GM18507 (cell line): ENCODE measurements around the gene FCAMR.

Experiments used
- DNase-seq: peaks from one replicate; pipeline ENCODE4 v3.0.0; 2011; ENCODE audit warnings: low read depth; ENCODE audit not compliant: insufficient read length; ENCODE audit errors: extremely low spot score
- FAIRE-seq: peaks from 2 replicates; lab custom pipeline; 2011; peaks lifted over from hg19 to GRCh38; lab: Jason Lieb, UNC

FCAMR gene

DNA sequence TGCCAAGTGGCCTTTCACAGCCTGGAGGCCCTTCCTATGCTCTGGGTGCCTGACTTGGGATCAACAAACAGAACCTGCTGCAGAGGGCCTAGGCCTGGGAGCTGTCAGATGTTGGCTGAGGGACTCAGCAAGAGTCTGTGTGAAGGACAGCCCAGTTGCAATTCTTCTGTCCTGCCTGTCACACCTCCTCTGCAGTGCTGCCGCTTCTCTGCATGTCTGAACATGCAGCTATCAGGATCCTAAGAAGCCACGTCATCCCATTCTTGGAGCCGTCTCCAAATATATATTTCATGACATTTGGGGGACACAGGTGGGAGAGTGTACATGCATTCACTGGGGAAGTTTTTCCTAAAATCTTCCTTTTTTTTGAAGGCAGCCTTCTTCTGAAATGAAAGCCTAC, 8.6 kb downstream of the FCAMR start:
- no peak for FAIRE-seq
- DNase-seq = no peak

DNA sequence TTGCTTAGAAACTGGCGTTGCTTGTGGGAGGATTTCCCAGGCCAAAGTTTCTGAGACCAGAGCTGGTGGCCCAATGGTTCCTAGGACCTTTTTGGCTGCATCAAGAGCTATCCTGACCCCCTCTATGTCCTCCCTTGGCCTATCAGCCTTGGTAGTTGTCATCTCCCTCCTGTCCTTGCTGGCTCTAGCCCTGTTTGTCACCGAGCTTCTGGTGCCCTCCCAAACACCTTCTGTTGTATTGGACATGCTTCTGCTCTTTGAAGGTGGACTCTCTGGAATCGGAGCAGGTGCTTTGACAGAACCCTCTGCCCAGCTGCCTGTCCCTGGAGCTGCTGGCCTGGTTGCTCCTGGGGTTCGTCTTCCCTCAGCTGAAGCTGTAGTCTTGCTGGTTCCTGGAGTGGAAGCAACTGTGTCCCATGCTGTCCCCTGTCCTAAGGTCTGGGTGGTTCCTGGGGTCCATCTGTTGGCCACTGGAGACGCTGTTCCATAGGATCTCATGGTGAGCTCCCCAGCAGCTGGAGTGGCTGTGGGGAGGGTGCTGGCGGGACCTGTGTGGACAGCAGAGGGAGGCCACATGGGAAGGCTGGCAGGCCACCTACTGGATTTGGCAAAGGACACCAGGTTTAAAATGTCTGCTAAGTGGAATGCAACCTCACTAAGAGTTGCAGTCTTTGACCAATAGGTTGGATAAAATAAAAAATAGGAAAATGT, 9.4 kb downstream of the FCAMR start:
- DNase-seq (no peak), FAIRE-seq (no peak)

DNA sequence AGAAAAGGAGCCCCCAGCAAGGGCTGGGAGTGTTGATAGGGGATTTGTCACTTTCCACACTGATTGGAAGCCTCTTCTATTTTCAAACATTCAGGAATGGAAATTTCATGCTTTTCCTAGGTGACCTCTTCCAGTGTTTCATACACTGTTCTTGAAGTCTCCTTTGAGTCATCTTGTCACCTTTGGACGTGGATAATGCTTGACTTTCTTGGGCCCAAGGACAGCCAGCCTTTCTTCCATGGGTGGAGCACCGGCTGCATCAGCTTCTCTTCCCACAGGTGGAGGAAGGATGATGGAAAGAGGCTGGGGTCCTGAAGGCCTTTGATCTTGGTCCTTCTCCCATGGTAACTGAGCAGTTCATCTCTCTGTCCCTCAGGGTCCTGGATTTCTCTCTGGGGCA, 12.1 kb downstream of the FCAMR start:
- DNase-seq (no peak), FAIRE-seq (no peak)

DNA sequence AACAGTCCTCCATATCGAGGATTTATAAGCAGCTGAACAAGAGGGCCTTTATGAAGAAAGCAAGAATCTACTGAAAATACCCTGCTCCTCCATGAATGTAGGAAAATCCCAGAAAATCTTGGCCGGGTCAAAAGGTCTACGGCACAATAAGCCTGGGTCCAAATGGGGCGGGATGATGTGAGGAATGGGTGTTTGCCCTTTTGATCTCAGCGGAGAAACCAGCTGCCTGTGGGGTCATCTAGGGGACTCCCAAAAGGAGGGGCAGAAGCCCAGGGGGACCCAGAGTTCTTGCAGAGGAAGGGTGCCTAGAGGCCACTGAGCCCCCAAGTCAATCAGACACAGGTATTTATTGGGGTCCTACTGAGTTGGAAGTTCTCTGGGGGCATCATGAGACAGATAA, 12.6 kb downstream of the FCAMR start:
- DNase-seq = no peak
- FAIRE-seq = no peak

DNA sequence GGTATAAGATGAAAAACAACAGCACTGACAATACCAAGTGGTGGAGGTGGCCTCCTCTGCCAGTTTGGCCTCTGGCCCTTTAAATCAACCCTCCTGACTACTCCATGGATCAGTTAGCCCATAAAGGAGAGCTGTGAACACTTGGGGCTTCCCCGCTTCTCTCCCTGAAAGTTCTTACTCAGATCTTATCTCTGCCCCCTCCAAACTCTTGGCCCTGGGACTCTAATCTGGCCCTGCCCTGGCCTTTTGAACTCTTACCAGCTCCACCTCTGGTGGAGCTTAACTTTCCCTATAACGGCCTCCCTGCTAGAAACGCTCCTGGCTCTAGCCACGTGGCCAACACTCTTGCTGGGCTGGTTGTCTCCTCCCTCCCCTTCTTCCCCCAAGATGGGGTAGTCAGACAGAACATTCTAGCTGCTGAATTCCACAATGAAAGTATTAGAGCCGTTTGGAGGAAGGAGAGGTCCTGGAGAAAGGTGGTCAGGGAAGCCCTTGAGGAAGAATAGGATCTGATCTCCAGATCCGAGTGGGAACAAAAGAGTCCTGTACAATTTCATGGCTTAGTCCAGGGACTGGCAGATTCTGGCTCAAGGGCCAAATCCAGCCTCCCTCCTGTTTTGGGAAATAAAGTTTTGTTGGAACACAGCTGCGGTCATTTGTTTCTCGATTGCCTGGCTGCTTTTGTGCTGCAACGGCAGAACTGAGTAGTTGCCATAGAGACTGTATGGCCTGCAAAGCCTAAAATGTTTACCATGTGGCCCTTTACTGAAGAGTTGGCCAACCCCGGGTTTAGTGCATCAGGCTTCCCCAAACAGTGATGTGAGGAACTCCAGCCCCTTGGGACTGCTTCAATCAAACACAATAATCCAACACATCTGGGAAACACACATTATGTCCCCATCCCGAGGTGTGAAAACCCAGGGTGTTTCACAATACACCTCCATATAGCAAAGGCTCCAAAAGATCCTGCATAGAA, 14.5 kb downstream of the FCAMR start:
- no peak for DNase-seq
- peak; percentile 87 for FAIRE-seq

DNA sequence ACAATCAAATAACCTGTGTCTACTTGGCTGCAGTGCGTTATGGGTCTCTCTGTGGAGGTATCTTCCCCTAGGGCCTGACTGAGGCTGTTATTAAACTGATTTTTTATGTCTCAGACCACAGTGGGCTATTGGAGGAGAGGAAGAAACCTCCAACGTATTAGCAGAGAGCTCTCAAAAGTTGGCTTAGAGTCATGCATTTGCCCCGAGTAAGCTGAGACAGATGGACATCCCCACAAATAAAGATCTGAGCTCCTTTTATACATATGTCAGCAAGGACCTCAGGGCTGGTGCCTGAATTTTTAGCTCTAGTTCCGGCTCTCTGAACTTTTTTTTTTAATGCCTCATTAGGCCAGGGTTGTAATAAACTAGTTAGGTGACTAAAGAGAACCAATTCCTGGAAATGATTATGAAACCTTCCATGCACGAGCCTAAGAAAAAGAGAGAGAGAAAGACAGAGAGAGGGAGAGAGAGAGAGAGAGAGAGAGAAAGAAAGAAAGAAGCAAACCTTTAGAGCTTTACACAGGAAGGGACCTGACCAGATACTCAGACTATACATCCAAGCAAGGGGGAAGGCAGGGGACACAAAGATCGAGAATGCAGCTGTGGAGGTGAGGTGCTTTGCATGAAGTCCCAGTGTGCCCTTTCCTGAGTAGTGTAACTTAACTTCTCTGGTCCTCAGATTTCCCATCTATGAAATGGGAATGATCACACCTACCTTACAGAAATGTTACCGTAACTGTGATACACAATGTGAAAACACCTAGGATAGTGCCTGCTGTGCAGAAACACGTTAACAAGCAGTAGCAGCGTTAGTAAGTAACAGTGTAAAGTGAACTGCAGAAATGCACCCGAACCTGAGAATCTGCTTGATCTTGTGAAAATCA, 15.6 kb downstream of the FCAMR start:
- FAIRE-seq (peak; percentile 78), DNase-seq (no peak)

DNA sequence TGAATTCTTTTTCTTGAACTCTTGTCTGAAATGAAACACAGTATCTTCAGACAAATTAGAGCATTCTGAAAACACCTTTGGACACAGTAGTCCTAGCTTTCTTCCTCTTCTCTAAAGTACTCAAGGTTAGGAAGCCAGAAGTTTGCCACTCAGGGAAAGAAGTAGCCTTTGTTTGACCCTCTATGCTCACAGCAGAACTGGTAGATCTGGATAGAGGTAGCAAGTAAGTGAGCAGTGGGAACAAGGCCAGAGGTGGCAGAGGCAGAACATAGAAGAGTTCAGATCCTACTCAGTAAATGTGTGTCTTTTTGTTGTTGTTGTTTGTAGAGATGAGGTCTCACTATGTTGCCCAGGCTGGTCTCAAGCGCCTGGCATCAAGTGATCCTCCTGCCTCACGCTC, 16.6 kb downstream of the FCAMR start:
- FAIRE-seq (no peak), DNase-seq (no peak)

DNA sequence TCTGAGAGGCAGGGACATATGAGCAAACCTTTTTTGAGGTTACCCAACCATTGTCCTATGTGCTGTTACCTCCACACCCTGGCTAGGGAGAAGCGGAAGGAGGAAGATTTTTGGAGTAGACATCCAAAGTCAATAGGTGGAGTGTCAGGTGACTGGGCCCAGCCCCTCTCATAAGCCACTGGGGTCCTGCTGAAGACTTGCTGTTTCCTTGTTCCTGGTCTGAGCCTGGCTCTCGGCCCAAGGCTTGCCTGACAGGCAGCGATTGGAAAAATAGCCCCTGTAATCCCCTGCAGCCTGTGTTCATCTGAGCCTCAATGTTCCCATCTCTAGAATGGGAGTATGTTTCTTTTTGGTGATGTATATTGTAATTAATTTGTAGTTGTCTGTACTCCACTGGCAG, 17.1 kb downstream of the FCAMR start:
- no peak for DNase-seq
- FAIRE-seq = no peak

DNA sequence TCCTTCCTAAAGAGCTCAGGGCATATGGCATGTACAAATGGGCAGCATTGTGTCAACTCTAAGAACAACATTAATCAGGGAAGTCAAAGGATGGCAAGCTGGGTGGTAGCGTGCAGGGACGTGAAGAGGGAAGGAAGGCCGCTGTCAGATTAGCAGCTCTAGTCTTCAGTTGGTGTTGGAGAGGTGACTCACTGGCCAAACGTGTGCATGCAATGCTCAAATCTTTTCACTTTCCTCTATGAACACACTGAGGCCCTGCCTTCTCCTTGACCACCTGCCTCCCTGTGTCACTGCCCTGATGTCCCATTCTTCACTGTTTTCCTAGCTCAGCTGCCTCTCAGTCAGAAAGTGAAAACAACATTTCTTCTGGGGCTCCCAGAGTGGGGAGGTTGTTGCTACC, 18.1 kb downstream of the FCAMR start:
- FAIRE-seq (peak; percentile 49), DNase-seq (no peak)

DNA sequence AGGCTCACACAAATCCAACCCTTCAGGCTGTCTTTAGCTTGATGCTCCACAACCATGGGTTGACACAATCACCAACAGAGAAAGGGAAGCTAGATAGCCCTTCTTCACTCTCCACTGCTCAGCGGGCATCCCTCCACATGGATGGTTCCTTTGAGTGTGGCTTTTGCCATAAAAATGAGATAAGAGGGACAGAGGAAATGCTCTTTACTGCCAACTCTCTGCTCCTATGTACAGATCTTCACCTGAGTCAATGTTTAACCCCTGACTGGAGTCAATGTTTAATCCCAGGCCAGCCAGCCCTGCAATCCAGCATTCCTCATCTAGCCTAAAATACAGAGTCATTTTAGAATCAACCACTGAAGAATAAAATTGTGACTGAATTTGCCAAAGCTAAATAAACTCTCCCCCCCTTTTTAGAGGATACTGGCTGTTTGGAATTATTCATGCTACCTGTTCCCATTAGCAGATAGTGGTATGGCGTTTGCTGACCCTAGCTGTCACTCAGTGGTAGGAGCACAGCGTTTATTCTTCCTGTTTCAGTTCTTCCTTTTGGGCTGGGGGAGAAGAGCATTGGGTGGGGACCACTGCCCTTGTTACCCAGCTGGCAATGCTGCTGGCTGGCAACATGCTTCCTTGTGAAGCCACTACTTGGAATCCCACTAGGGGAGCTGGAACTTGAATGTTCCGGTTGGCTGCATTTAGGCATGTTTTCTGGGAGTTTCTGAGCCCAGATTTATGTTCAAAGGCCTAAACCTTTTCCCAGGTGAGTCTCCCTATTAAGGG, 18.8 kb downstream of the FCAMR start:
- DNase-seq (no peak), FAIRE-seq (peak; percentile 87)

DNA sequence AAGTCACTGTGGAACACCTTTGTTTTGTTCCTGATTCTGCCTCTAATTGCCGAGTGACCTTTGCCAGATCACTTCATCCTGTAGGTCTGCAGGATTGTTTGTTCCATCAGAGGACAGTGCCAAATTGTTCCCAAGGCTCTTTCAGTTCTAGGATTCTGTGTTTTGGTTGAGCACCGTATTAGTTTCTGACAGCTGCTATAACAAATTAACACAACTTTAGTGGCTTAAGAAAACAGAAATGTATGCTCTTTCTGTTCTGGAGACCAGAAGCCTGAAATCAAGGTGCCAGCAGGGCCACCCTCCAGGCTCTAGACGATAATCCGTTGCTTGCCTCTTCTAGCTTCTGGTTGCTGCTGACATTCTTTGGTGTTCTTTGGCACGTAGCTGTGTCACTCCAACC, 20.6 kb downstream of the FCAMR start:
- DNase-seq = no peak
- no peak for FAIRE-seq

DNA sequence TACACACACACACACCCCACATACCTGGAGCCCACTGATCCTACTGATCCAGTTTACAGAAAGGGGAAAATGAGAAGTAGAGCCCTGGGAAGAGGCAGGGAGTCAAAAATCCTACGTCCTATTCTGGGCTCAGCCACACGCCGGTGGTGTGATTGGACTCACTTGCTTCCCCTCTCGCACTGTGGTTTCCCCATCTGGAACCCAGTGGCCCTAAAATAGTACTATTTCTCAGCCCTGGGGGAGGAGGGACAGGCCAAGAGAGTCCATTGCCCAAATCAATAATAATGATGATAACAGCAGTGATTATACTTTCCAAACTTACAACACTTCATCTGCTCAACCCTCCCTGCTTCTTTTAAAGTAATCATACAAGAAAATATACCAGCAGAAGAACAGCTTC, 21.1 kb downstream of the FCAMR start:
- DNase-seq = no peak

DNA sequence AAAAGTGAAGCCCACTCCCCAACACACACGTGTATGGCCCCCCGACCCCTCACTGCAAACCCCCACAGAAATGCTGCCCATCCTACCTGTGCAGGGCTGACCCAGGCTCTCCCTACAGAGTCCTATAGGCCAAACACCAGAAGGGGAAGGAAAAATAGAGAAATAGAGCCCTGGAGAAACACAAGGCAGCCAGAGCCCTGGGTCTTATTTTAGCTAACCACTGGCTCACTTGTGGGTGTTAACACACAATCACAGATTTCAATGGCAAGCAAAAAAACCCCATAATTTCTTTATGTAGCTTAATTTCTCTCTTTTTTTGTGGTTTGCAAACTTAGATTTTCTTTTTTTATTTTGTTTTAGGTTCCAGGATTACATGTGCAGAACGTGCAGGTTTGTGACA, 23.0 kb downstream of the FCAMR start:
- FAIRE-seq (no peak), DNase-seq (no peak)

More for the DNA sequence above, 21.1 kb downstream of the FCAMR start:
- no peak for FAIRE-seq

DNA sequence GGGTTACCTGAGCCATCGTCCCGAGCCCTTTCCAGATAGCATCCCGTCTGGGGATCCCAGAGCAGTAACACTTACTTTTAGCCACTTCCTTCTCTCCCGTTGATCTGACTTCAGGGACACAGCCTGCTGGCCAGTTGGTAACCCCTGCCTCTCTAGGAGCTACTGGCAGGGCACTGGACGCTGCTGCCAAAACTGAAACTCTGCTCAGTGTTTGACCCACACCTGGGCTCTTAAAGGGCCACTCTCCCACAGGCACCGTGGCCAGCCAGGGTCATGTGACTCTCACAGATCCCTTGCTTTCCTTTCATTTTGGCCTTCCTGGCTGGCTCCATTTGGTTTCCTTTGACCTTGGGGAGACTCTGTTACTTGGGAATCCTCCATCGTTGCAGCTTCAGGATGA, 24.0 kb downstream of the FCAMR start, which contains the start of gene PIGR:
Gene PIGR (minus strand): TSS at position 206 of the 400 bp plus-strand sequence. CDS start 5,935 bp downstream, outside the sequence.
- no peak for FAIRE-seq
- DNase-seq = no peak

DNA sequence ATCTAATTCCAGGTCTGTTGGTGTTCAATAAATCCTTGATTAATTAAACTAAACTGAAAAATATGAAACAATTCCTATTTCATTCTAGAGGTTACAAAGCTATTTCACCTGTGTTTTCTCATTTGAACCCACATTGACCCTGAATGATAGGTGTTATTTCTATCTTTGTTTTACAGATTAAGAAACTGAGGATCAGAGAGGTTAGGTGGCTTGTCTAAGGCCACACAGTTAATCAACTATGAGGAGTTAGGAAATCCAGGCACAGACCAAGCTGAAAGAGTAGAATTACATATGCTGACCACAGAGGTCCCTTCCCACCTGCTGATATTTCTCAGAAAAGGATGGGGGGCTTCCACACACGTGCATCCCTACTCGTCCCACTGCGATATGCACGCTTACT, 24.5 kb downstream of the FCAMR start:
- DNase-seq (no peak), FAIRE-seq (no peak)

DNA sequence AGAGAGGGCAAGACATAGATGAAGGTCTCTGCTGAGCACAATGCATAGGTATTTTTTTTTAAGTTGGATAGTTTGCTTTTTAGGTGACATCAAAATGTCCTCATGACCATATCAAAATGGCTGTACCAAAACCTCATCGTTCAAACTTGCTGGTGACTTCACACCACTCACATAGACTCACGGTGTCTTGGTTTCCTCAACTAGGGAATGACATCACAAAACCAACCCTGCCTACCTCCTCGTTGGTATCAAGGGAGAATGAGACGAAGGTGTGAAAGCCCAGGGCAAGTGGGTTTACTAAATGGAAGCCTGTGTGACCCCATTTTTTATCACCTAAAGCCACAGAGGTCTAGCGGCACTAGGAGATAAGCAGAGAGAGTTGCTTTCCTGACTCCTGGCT, 25.6 kb downstream of the FCAMR start:
- DNase-seq (no peak), FAIRE-seq (no peak)

DNA sequence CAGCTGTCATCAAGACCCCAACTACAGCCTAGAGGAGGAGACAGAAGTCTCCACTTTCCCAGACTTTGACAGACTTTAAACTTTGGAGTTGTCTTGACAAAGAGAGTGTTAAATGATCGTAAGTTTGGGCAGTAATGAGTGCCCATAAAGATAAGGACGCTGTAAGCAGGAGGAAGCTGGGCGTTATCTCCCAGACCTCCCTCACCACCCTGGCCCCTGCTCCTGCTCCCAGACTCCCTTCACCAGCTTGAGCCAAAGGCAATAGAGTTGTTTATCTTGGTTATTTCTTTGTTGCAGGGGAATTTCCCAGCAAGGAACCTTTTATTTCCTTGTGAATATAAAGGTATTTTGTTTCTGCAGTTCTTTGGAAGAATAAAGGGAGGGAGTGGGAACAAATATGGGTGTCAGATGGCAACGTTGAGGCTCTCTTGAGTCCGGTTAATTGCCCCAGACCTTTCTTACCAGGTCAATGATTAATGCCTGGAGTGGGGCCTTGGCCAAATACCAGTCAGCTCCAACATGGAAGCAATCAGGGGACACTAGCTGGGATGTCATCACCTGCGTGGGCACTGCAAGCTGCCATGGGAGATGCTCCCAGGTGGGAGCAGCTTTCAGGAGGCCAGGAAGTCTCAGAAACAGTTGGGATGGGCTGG, 28.4 kb downstream of the FCAMR start:
- no peak for DNase-seq
- FAIRE-seq = no peak

DNA sequence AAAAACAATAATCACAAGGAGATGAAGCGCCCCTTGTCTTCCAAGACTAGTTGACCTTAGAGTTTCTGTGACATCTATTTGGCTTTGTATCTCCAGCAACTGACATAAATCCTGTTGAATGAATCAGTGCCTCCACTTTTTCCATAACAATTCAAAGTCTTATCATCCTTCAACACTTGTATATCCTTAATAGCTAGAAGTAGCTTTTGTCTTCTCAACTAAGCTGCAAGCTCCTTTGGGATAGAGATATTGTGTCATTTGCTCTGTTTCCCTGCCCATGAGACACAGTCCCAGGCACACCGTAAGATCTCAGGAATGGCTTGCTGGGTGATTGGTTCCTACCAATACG, 29.7 kb downstream of the FCAMR start:
- FAIRE-seq (no peak), DNase-seq (no peak)
